Activated CD4-positive, alpha-beta T cell treated with anti-CD3 and anti-CD28 coated beads, Interleukin-10, Interleukin-2, amounts not matched to agents 100 ng/mL and 50 ng/mL, durations not matched to agents 16 hours and 8 hours (primary cell): ENCODE results near the gene SLC25A40.
A peak's percentile ranks its signal among the peaks of the same experiment; 100 is the strongest.
"Not testable (repeated sequence)": the region's sequence is repeated elsewhere in the genome, so short reads cannot be mapped to it uniquely, and the experiment has no call there.

Source experiments
- DNase-seq: peaks from one replicate; pipeline ENCODE4 v3.0.0-alpha.2; 2020

The SLC25A40 gene

DNA sequence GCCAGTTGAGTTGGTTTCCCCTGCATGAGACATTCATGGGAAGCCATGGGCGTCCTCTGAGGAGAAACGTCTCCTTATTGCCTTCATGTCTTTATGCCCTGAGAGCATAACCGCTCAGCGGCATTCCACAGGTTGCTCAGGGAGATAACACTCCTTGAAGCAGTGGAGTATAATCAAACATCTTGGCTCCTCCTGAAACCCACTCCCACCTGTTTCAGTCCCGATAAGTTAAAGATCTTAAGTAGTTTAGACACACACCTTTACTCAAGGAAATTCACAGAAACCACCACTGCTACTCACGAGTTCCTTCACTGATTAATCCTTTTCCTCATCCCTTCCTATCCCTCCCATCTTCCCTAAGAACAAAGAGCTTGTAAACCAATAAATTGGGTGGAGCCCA is 9.6 kb downstream of the SLC25A40 start:
- not testable (repeated sequence) for DNase-seq

DNA sequence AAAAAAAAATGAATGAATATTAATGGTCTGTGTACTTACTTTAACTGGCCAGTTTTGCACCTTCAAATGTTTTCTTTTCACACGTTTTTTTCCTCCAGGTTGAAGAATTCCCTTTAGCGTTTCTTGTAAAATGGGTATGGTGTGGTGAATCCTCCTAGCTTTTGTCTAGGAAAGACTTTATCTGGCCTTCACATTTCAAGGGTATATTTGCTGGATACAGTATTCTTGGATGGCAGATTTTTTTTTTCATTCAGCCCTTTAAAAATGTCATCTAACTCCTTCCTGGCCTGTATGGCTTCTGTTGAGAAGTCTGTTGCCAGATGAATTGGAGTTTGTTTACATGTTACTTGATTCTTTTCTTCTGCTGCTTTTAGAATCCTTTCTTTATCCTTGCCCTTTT is 10.1 kb downstream of the SLC25A40 start:
- no peak for DNase-seq

DNA sequence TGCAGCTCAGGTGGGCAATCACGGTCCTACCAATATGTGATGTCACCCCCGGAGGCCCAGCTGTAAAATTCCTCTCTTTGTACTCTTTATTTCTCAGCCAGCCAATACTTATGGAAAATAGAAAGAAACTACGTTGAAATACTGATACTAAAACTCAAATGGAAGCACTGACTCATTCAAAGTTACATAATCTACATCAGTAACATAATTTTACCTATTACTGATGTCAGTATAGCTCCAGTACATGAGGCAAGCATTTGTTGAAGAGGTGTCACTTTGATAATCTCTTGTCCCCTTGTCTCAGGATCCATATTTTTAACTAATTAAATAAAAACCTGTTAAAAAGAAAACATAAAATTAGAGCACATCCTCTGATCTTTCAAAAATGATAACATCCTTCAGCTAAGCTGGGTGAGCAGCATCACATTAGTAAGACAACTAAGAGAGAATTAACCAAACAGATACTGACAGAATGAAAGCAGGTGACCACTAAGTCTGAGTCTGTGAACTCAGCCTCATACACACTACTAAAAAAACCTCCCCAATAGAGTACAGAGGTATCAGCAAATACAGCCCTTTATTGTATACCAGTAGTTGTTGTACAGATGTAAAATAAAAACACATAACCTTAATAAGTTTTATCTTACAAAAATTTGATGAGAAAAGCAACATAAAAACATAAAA is 17.6 kb downstream of the SLC25A40 start:
- no peak for DNase-seq

DNA sequence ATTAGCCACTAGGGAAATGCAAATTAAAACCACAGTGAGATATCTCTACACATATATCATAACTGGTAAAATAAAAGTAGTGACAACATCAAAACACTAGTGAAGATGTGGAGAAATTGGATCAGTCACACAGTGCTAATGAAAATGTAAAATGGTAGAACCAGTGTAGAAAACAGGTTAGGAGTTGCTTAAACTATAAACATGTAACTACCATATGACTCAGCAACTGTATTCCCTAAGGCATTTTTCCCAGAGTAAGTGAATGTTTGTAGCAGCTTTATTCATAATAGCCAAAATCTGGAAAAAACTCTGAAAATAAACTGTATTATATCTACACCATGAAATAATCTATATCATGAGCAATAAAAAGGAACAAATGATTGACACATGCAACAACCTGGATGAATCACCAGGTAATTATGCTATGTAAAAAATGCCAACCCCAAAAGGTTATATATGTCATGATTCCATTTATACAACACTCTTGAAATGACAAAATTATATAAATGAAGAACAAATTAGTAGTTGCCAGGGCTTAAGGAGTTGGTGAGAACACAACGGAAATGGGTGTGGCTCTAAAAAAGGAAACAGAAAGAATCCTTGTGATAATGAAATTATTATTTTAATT is 22.8 kb downstream of the SLC25A40 start:
- no peak for DNase-seq

DNA sequence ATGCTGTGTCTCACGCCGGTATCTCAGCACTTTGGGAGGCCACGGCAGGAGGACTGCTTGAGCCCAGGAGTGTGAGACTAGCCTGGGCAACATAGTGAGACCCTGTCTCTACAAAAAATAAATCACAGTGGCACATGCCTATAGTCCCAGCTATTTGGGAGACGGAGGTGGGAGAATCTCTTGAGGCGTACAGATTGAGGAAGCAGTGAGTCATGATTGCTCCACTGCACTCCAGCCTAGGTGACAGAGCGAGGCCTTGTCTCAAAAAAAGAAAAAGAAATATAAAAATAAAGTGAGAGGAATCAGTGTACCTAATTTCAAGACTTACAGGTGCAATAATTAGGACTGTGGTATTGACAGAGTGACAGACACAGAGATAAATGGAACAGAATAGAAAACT is 23.9 kb downstream of the SLC25A40 start:
- DNase-seq: no peak

DNA sequence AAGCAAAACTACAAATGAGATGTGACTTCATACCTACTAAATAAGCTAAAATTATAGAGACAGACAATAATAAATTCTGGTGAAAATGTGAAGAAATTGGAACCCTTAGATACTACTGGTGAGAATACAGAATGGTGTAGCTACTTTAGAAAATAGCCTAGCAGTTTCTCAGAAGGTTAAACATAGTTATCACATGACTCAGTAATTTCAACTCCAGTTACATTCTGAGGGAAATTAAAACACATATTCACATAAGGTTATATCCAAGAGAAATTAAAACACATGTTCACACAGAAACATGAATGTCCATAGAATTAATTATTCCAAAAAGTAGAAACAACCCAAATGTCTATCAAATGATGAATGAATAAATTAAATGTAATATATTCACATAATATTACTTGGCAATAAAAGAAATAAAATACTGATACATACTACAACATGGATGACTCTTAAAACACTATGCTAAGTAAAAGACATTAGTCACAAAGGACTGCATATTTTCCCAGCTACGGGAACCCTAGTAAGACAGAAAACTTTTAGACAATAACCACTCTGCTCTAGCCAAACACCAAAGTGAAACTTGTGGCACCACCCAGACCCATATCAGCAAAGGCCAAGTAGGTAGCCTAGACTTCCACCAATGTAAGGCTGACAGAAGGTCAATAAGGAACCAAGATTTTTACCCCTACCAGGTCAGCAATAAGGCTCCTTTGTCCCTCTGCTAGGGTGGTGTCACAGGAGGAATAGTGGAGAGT is 25.1 kb downstream of the SLC25A40 start:
- DNase-seq: no peak

DNA sequence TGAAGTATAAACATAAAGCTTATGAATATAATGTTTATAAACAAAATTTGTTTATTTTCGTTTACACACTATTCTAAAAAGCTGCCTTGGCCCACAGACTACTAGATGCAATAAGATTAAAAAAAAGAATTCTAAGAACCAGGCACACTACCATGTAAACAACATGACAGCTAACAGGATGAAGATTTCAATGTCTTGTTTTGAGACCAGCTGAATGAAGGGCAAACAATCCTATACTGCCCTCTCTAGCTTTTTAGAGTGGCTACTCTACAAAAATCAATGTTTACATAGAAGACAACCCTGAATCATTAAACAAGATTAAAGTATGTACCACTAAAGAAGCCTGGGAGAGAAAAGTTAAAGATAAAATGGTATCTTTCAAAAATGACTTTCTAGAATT is 38.6 kb downstream of the SLC25A40 start:
- no peak for DNase-seq

DNA sequence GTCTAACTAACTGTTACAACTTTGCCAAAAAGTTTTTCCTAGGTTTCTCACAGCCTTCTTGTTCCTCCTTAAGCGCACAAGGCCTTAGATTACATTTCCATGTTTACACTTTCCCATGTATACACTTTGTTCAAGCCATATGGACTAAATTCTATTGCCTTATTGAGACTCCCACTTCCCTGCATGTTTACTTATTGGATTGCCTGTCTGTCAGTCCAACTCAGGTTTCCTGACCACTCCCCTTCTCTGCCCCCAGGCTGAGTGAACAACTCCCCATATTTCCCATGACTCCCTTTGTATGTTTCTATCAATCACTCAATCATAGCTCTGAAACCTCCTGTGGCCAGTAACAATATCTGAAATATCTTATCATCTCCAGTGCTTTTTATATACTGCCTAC is 43.0 kb downstream of the SLC25A40 start:
- DNase-seq: no peak

DNA sequence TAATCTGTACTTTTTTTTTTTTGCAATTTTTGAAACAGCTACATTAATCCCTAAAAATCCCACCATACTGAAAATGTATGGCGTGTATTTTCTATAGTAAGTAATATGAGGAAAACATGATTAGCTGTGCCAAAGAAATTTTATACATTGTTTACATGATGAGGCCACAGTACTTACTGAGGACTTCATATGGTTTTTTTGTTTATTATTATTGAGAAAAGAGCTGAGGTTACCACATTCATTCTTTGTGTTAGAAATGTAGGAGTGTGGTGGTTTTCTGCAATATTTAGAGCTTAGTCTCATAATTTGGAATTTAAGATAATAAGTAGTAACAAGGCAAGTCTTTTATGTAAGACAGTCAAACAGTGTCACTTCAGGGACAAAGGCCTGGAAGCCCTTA is 45.1 kb downstream of the SLC25A40 start:
- no peak for DNase-seq

DNA sequence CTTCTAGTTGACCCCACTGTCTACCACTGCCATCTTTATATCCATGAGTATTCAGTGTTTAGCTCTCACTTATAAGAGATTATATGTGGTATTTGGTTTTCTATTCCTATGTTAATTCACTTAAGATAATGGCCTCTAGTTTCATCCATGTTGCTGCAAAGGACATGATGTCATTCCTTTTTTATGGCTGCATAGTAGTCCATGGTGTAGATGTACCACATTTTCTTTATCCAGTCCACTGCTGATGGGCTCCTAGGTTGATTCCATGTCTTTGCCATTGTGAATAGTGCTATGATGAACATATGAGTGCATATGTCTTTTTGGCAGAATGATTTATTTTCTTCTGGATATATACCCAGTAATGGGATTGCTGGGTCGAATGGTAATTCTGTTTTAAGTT is 47.8 kb downstream of the SLC25A40 start:
- DNase-seq: not testable (repeated sequence)

DNA sequence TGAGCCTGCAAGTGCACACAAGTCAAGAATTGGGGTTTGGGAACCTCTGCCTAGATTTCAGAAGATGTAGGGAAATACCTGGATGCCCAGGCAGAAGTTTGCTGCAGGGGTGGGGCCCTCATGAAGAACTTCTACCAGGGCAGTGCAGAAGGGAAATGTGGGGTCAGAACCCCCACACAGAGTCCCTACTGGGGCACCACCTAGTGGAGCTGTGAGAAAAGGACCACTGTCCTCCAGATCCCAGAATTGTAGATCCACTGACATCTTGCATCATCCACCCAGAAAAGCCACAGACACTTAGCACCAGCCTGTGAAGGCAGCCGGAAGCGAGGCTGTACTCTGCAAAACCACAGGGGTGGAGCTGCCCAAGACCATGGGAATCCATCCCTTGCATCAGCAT is 50.8 kb downstream of the SLC25A40 start:
- not testable (repeated sequence) for DNase-seq

DNA sequence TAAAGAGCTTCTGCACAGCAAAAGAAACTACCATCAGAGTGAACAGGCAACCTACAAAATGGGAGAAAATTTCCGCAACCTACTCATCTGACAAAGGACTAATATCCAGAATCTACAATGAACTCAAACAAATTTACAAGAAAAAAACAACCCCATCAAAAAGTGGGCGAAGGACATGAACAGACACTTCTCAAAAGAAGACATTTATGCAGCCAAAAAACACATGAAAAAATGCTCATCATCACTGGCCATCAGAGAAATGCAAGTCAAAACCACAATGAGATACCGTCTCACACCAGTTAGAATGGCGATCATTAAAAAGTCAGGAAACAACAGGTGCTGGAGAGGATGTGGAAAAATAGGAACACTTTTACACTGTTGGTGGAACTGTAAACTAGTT is 54.1 kb downstream of the SLC25A40 start:
- not testable (repeated sequence) for DNase-seq

DNA sequence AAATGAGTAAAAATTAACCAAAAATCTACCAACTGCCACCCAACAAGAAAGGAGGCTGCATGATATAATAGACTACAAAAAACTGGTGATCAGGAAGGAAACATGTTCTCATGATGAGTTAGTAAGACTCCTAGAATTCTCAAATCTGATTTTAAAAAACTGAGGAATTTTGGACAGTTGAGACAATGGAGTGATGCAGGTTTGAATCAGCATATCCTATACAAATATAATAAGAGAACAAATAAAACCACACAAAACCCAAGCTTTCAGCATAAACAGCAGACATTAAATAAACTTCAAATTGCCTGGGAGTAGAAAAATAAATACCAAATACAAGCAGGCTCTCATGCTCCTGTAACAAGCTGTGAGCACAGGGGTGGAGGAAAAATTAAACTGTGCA is 57.8 kb downstream of the SLC25A40 start:
- no peak for DNase-seq

DNA sequence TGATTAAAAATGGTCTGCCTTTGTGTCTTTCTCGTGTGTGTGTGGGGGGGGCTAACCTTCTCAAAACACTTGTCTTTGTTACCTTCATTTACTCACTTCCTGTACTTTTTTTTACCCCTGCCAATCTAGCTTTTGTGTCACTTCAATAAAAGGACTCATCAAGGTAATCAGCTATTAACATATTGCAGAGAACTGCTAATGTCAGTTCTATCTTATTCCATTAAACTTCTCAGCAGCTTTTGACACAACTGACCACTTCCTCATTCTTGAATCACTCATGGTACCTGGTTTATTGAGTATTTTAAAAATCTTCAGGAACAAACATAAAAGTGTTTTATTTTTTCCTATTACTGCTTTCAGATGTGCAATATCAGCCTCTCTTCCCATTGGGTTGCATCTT is 59.8 kb downstream of the SLC25A40 start:
- no peak for DNase-seq

DNA sequence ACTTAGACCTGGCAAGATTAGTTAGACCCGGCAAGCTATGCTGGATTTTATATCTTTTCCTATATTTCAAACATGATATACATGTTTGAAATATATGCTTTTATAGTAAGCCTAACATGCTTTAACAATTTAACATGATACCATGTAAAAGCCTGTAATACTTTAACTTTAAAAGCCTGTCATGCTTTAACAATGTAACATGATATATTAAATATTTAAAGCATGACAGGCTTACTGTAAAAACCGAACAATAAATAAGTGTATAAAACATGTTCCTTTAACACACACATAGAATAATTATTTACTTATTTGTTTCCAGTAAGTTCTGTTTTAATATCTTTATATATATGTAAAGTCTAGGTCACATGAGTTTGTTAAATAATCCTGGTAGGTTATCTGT is 65.4 kb downstream of the SLC25A40 start:
- DNase-seq: no peak

DNA sequence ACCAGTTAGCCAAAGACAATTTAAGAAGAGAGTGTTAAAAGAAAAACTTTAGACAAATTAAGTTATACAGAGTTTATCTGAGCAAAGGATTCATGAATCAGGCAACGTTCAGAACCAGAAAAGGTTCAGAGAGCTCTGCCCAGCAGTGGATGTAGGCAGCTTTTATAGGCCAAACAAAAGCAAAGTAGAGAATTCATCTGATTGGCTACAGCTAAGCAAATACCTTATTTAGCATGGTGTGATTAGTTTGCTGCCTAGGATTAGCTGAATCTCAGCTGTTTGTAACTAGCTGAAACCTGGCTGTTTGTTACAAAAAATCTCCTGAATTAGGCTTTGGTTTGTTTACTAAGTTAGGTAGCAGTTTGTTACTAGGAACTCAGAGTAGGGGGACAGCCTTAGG is 66.0 kb downstream of the SLC25A40 start:
- no peak for DNase-seq

DNA sequence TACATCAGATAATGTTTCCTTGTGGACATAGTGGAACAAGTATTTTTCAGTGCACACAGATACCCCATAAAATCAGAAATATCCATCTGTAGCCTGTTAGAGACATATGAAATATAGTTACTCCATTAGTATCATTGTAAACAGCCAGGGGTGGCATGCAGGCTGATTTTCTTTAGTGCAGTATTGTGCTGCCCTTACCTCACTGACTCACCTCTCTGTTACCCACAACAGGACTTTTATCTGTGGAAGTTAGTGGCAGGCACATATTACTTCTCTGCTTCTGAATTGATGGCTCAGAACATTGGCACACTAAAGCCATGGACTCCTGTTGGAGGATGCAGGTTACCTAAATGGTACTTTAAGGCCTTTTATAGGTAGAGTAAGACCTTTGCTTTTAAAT is 70.0 kb downstream of the SLC25A40 start:
- no peak for DNase-seq

DNA sequence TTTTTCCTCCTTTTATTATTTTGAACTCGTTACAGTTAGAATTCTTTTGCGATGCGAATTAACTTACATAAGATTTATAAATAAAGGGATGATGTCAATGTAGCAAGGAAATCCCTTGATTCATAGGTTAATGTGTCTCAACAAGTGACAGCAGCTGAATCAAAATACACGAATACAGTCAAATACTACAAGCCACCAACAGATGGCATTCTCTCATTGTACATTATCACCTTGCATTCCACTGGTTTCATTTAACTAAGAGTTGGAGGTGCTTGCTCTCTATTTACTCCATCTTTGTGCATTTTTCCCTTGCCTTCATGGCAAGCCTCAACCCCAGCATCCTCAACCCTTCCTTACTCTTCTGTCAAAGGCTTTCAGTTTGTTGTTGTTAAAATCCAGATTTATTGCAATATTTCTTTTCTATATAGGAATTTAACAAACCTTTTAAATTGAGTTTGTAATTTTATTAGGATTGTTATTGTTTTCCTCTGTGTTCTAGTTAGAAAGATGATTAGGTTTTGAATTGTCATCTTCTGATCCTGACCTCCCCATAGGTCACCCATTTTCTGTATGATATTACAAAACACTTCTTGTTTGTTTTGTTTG is 78.3 kb downstream of the SLC25A40 start:
- peak; percentile 50 for DNase-seq

DNA sequence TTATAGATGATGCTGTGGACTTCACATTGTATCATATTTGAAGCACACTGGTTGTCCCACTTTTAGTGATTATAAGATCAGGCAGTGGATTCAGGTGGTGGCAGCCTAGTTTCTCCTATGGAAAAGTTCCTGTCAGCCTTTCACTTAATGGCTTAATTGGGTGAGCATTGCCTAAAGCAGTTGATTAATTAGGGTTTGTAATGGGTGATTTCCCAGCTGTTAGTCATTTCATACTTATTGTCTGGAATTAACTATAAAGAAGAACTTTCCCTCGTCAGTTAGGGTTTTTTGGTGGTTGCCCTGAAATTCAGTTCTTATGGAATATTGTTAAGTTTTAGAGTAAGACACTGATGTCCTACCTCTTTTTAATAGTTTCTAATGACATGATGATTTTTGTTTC is 78.8 kb downstream of the SLC25A40 start:
- no peak for DNase-seq

DNA sequence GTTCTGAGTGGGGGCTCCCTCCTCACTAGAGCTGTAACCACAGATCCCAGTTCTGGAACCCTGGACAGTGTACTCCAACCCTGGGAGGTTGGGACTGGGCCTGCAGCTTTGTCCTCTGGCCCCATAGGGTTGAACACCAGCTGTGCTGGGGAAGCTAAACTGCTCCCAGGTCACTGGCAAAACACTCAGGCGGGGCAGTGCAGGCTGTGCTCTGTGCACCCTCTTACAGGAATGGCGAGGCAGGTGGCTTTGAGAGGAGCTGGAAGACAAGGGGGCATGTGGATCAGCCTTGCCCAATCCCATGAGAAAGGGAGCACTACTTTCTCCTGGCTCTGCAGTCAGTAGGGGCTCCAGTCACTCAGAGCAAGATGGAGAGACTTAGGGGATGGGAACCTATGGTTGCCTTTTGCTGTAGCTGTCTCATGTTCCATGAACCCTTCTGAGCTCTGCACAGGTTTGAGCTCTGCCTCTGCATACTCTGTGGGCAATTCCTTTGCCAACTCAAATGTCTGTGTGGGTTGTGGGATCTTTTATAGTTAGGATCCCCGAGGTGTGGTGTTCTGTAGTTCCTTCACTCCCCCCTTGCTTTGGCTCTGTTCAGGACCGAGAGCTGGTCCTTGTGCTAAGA is 90.7 kb downstream of the SLC25A40 start:
- no peak for DNase-seq

DNA sequence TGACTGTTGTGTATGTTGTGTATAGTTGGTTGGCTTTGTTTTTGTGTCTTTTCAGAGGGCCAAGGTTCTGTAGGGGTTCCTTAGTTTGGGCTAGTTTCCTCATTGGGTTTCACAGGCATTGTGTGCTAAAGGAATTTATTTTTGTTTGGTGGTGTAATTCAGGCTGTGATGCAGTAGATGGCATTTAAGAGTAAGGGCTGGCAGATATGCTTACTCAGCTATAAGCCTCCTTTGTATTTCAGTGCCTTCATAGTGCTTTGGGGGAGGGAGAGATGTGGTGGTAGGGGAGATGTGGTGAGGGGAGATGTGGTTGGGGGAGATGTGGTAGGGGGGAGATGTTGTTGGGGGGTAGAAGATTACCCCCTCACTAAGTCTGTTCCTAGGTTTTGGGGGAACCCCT is 91.7 kb downstream of the SLC25A40 start:
- DNase-seq: no peak
